GM18519 (cell line): ENCODE measurements around the gene LHPP.

Experiments
- ATAC-seq: cut with Tn5 transposase; IDR thresholded peaks from one replicate; pipeline ENCODE4 v1.9.1; 2021; ENCODE audit warnings: mild to moderate bottlenecking, moderate library complexity; ENCODE audit not compliant: unreplicated experiment, low FRiP score

Gene LHPP

GRCh38 chr10:124467165-124467564, 5.5 kb downstream of the LHPP start:
- no peak for ATAC-seq

DNA sequence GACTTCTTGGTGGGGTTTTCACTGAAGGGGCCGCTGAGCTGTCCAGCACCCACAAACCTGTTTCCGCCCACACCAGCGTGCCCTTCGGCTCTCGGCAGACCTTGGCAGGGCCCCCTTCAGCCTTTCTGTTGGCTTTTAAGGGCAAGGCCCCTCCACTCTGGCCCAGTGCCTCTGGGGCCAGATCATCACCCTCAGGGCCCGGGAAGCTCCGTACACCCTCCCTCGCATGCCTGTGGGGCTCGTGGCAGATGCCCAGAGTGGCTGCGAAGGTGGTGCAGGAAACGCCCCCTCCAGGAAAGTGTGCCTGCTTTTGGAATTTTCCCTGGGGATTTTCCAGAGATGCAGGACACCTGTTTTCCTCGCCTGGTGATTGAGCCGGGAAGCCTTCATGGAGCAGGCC, 7.0 kb downstream of the LHPP start:
- no peak for ATAC-seq

GRCh38 chr10:124469956-124470484, 8.4 kb downstream of the LHPP start:
- no peak for ATAC-seq

GRCh38 chr10:124470544-124471434, 9.2 kb downstream of the LHPP start:
- no peak for ATAC-seq

- ATAC-seq: no peak
Observed at GRCh38 chr10:124472071-124472470, 10.4 kb downstream of the LHPP start.

- no peak for ATAC-seq
Observed at GRCh38 chr10:124473070-124473469, 11.4 kb downstream of the LHPP start.

DNA sequence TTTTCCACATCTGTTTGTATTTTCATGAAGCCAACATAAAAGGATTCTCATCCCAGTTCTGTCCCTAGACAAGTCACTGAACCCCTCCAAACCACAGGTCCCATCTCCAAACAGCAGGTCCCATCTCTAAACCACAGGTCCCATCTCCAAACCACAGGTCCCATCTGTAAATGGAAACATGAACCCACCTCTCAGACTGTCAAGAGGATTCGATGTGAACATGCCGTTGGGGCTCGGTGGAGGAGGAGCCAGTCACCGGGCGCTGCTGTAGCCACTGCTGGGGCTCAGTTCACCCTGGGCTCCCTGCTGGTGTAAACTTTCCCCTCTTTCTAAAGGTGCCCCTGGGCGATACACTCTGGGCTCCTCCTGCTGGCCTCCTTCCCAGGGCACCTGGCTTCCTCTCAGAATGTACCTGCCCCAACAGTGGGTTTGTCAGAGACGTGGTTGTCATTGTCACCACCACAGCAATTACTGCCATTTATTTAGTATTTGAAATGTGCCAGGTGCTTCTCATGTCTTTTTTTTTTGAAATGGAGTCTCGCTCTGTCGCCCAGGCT, 13.0 kb downstream of the LHPP start:
- no peak for ATAC-seq

DNA sequence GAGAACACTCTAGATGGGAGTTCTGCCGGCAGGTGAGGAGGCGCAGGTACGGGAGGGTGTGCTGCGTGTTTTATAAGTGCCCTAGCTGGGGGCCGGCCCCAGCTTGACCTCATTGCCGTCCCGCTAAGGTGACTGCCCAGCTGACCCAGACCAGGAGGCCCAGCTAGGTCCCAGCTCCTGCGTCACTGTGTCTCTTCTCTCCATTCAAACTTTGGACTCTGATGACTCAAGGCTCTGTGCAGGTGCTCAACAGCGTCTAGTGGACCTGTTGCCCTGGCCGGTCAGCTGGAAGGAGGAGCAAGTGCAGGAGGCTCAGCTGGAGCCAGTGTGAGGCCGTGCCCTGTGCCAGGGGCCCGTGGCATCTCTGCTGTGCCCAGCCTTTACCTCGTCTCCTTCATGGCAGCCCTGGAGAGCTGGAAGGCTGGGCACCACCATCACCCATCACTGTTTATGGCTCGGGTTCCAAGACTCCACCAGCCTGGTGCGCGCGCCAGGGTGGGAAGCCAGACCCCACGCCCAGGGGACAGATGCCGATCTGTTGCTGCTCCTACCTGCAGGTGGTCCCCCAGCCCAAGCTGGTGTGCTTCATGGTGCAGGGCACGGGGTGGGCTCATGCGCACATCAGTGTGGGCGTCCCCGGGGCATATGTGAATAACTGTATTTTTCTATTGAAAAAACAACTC, 14.6 kb downstream of the LHPP start:
- no peak for ATAC-seq

- ATAC-seq: no peak
Observed at GRCh38 chr10:124477614-124478363, 16.2 kb downstream of the LHPP start.

DNA sequence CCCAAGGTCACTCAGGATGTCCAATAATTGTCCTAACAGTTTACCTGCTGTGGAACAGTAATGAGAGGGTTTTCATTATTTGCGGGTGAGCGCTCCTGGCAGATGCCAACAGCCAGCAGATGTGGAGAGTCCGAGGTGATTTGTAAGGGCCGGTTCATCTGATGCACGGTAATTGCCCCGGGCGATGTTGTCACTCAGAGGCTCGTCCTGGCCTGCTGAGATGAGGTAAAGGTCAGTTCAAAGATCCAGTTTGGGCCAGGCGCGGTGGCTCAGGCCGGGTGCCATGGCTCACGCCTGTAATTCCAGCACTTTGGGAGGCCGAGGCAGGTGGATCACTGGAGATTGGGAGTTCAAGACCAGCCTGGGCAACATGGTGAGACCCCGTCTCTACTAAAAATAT, 16.9 kb downstream of the LHPP start:
- no peak for ATAC-seq

- no peak for ATAC-seq
Observed at GRCh38 chr10:124480860-124481259, 19.2 kb downstream of the LHPP start.

DNA sequence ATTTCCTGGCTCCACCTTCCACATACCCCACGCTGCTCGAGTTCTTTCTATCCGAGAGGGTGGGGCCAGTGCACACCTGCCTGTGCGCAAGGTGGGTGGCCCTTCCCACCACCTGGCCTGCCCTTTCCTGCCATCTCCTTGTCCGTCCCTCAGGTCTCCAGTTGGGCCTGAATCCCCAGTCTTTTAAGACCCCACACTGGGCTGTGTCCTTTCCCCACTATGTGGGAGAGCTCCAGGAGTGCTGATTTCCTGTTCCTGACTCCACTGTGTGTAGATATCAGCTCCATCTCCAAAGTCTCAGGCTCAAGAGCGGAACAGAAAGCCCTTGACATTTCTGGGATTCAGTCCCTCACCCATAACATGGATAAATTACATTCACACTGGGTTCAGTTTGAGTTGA, 20.1 kb downstream of the LHPP start:
- ATAC-seq: no peak

GRCh38 chr10:124482236-124482800, 20.7 kb downstream of the LHPP start:
- no peak for ATAC-seq

DNA sequence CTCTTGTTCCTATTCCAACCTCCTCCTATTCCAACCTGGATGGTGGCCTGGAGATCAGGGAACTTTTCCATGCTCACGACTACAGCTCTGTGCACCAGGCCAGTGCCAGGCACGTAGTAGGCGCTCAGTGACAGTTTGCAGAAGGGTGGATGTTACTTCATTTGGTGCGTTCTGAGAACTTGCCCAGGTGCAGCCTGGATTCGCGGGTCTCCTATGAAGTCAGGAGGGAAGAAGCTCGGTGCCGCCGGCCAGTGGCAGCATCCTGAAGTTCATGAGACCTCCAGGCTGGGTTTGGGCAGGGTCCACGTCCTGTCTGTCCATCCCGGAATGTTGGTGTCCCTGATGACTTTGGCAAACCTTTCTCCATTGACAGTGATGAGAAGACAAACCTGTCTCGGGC, 21.3 kb downstream of the LHPP start:
- no peak for ATAC-seq

DNA sequence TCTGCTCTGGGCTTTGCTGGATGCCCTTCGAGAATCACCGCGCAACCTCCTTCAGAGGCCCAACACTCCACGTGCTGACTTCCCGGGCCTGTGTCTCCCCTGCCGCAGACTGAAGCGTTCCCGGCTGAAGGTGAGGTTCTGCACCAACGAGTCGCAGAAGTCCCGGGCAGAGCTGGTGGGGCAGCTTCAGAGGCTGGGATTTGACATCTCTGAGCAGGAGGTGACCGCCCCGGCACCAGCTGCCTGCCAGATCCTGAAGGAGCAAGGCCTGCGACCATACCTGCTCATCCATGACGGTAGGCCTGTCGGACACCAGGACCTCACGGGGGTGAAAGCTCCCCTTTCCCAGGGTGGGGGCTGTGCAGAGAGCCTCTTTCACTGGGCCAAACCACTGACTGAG, 22.4 kb downstream of the LHPP start:
- no peak for ATAC-seq

GRCh38 chr10:124484661-124485060, 23.0 kb downstream of the LHPP start:
- no peak for ATAC-seq

DNA sequence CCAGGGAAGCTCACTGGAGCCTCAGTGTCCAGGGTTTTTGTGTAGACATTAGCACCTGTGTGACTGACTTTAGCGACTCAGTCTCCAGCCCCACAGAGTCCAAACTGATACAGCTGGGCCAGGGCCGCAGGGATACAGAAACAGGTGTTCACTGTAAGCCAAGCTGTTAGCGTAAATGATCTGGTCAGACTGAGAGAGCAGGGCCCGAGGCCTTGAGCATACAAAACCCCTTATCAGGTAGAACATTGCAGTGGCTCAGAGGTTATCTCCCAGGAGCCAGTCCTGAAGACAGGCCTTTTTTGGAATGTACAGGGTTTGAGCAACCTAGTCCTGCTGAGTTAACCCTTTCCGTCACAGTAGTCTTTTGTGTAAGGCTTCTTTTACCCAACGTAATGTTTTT, 25.0 kb downstream of the LHPP start:
- ATAC-seq: no peak

- no peak for ATAC-seq
Observed at GRCh38 chr10:124491105-124491504, 29.5 kb downstream of the LHPP start.

DNA sequence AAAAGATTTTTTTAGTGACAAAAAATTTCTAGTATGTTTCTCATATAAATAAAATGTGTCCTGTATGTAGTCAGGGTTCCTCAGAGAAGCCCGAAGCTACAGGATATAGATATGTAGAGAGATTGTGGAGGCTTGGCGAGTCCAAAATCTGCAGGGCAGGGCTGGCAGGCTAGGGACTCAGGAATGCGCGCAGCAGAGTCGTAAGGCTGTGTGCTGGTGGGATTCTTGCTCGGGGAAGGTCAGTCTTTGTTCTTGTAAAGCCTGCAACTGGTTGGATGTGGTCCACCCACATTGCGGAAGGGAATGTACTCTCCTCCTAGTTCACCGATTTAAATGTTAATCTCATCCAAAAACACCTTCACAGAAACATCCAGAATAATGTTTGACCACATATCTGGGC, 30.6 kb downstream of the LHPP start:
- ATAC-seq: no peak

GRCh38 chr10:124493214-124493882, 31.7 kb downstream of the LHPP start:
- no peak for ATAC-seq
